Activated CD8-positive, alpha-beta T cell treated with anti-CD3 and anti-CD28 coated beads for 36 hours (primary cell): Measurements from ENCODE around the gene FPR3. TPM values are rescaled to one million over a fixed set of nuclear protein-coding genes. Genes with fewer than 3 reads are reported as not detected.

Experiments
- ATAC-seq: fragments of 200-7000 bp; cut with Tn5 transposase; one replicate; pipeline ENCODE4 v1.10.0; 2021; ENCODE audit warnings: mild to moderate bottlenecking, moderate library complexity
- CTCF ChIA-PET: fragments of 350-600 bp; sonication (Branson Sonifier 250); formaldehyde crosslinking; loops from one replicate; lab custom pipeline; 2021; ENCODE audit warnings: antibody characterized with exemption; lab: Charles Lee
- POLR2A ChIA-PET: fragments of 350-600 bp; sonication (Branson Sonifier 250); formaldehyde crosslinking; loops from one replicate; lab custom pipeline; 2021; ENCODE audit warnings: antibody characterized with exemption; lab: Charles Lee
- DNase-seq: peaks from one replicate; pipeline ENCODE4 v3.0.0-alpha.2; 2020
- H3K27ac Mint-ChIP-seq: one replicate; pipeline ENCODE4 v1.8.0; 2021; ENCODE audit warnings: mild to moderate bottlenecking, mixed read lengths
- H3K27me3 Mint-ChIP-seq: one replicate; pipeline ENCODE4 v1.8.0; 2021; ENCODE audit warnings: mixed read lengths
- H3K36me3 Mint-ChIP-seq: one replicate; pipeline ENCODE4 v1.8.0; 2021; ENCODE audit warnings: low read depth, mixed read lengths
- H3K4me1 Mint-ChIP-seq: one replicate; pipeline ENCODE4 v1.8.0; 2021; ENCODE audit warnings: low read depth, mixed read lengths
- H3K4me3 Mint-ChIP-seq: one replicate; pipeline ENCODE4 v1.8.0; 2021; ENCODE audit warnings: mild to moderate bottlenecking, moderate library complexity, mixed read lengths
- H3K9me3 Mint-ChIP-seq: one replicate; pipeline ENCODE4 v1.8.0; 2021; ENCODE audit warnings: mixed read lengths
- intact Hi-C: fragments of 100-400 bp; cut with micrococcal nuclease; formaldehyde crosslinking; loops from one replicate; pipeline ENCODE4 v1.10.0; 2022
- total RNA-seq, 2 experiments: library from RNA; stranded (reverse); gene quantifications; one replicate each; pipeline ENCODE4 v1.2.3, GENCODE V29; 2021
- TF ChIP-seq, protein P1 (sequence below): fragments of 200-600 bp; IDR thresholded peaks from one replicate; pipeline ENCODE4 v1.8.0; 2022; ENCODE audit warnings: antibody characterized with exemption, mild to moderate bottlenecking

FPR3 gene
- total RNA-seq, 2 experiments from 2014 or later: not detected

DNA sequence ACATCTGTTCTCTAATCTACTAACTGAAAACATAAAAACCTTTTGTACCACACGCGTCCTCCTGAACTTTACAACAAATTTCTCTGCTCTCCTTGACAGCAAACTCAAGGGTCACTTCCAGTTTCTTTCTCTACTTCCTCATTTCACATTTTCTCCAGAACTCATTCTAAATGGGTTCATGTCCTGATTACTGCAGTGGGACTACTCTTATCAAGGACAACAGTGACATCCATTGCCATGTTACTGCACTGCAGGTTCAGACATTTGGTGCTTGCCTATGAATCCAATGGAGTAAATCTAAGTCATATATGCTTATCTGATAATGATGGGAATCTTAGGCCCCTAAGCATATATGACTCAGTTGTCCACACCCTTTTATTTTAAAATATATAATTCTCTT lies 35.3 kb downstream of the FPR3 start:
- H3K4me3 Mint-ChIP-seq: no peak overlapping the region
- H3K36me3 Mint-ChIP-seq: no peaks in the 10 kb centered on the region
- H3K27me3 Mint-ChIP-seq: no peaks in the 10 kb centered on the region
- DNase-seq: no peak
- H3K27ac Mint-ChIP-seq: no peak overlapping the region
- H3K9me3 Mint-ChIP-seq: peaks cover 43% of the 10 kb centered on the region
- no peaks in the 10 kb centered on the region for H3K4me1 Mint-ChIP-seq
- intact Hi-C loops: no loop called here
- POLR2A ChIA-PET: no interaction called here
- CTCF ChIA-PET: no interaction called here
- TF ChIP-seq, protein P1, sequence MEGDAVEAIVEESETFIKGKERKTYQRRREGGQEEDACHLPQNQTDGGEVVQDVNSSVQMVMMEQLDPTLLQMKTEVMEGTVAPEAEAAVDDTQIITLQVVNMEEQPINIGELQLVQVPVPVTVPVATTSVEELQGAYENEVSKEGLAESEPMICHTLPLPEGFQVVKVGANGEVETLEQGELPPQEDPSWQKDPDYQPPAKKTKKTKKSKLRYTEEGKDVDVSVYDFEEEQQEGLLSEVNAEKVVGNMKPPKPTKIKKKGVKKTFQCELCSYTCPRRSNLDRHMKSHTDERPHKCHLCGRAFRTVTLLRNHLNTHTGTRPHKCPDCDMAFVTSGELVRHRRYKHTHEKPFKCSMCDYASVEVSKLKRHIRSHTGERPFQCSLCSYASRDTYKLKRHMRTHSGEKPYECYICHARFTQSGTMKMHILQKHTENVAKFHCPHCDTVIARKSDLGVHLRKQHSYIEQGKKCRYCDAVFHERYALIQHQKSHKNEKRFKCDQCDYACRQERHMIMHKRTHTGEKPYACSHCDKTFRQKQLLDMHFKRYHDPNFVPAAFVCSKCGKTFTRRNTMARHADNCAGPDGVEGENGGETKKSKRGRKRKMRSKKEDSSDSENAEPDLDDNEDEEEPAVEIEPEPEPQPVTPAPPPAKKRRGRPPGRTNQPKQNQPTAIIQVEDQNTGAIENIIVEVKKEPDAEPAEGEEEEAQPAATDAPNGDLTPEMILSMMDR: no peak
- no peak for ATAC-seq

DNA sequence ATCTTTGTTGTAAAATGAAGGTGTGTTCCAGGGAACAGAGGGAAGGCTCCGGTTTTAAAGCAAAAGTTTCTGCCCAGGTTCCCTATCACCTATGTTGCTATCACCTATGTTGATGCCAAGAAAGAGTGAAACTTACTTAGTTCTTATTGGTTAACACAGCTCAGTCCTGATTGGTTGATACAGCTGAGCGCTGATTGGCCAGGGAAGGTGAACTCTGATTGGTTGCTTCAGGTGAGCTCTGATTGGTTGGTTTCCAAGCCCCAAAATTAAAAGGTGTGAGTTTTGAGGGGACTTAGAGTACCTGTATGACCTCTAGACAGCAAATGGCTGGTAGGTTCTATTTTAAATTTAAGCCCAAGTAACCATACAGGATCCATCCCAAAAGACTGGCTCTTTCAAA lies 42.2 kb downstream of the FPR3 start:
- intact Hi-C loops: no loop called here
- ChIA-PET POLR2A (no interaction called here), CTCF (no interaction called here)
- TF ChIP-seq, protein P1: no peak
- ATAC-seq (no peak), DNase-seq (no peak)
- peaks cover 26% of the 10 kb centered on the region for H3K9me3 Mint-ChIP-seq
- no peaks in the 10 kb centered on the region for H3K4me1 Mint-ChIP-seq
- no peak overlapping the region for H3K4me3 Mint-ChIP-seq
- H3K36me3 Mint-ChIP-seq: peaks cover 10% of the 10 kb centered on the region
- H3K27me3 Mint-ChIP-seq: no peaks in the 10 kb centered on the region
- H3K27ac Mint-ChIP-seq: no peak overlapping the region

DNA sequence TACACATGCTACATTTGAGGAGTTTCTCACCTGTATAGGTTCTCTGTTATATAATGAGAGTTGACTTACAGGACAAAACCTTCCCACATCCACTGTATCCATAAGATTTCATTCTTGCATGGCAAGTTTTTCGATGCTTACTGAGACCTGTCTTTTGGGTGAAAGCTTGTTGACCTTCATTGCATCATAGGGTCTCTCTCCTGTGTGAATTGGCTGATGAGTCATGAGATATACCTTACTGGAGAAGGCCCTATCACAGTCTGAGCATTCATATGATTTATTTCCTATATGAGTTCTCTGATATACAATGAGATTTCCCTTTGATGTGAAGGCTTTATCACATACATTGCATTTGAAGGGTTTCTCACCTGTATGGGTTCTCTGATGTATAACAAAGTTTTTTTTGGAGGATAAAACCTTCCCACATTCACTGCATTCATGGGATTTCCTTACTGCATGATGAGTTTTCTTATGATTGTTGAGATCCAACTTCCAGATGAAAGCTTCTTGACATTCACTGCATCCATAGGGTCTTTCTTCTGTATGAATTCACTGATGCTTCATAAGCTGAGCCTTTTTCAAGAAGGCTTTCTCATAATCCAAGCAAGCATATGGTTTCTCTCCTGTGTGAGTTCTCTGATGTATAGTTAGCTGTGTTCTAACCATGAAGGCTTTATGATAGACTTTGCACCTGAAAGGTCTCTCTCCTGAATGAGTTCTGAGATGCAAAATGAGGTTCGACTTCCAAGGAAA lies 67.1 kb downstream of the FPR3 start:
- H3K4me1 Mint-ChIP-seq: no peaks in the 10 kb centered on the region
- peaks cover 67% of the 10 kb centered on the region for H3K9me3 Mint-ChIP-seq
- peaks cover 53% of the 10 kb centered on the region for H3K36me3 Mint-ChIP-seq
- H3K27me3 Mint-ChIP-seq: no peaks in the 10 kb centered on the region
- no peak overlapping the region for H3K27ac Mint-ChIP-seq
- TF ChIP-seq, protein P1: no peak
- DNase-seq (no peak), ATAC-seq (no peak)
- no peak overlapping the region for H3K4me3 Mint-ChIP-seq
- ChIA-PET CTCF (no interaction called here), POLR2A (no interaction called here)
- intact Hi-C loops: no loop called here

DNA sequence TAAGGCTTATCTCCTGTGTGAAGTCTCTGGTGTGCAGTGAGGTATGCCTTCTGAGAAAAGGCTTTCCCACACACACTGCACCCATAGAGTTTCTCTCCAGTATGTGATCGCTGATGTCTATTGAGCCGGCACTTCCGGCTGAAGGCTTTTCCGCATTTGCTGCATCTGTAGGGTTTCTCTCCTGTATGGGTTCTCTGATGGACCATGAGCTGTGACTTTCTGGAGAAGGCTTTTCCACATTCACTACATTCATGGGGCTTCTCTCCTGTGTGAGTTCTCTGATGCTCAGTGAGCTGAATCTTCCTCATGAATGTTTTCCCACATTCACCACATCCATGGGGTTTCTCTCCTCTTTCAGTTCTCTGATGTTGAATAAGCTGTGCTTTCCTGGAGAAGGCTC lies 78.1 kb downstream of the FPR3 start:
- POLR2A ChIA-PET: interaction anchor here (0.6 kb wide), 1 partner anchor 1502 kb away, joined by 3 read pairs; no protein-coding TSS in a partner anchor
- H3K27ac Mint-ChIP-seq: no peak overlapping the region
- no peak for ATAC-seq
- intact Hi-C loops: no loop called here
- no peak overlapping the region for H3K4me3 Mint-ChIP-seq
- H3K9me3 Mint-ChIP-seq: peaks cover 85% of the 10 kb centered on the region
- H3K4me1 Mint-ChIP-seq: no peaks in the 10 kb centered on the region
- DNase-seq: no peak
- TF ChIP-seq, protein P1: no peak
- H3K27me3 Mint-ChIP-seq: no peaks in the 10 kb centered on the region
- CTCF ChIA-PET: no interaction called here
- H3K36me3 Mint-ChIP-seq: peaks cover 84% of the 10 kb centered on the region

Other genes with a start within 250 kb of the FPR3 start
- 1 to 10 TPM; 6.6 to 8.0 TPM for gene ZNF175, start 223.9 kb upstream of the FPR3 start, total RNA-seq
- not detected for gene SIGLEC5, start 164.8 kb upstream of the FPR3 start, total RNA-seq
- gene SIGLEC14, start 148.3 kb upstream of the FPR3 start, total RNA-seq: not detected
- gene SPACA6, start 101.8 kb upstream of the FPR3 start, total RNA-seq: 1 to 10 TPM; 2.4 to 4.6 TPM
- not detected for gene HAS1, start 71.2 kb upstream of the FPR3 start, total RNA-seq
- gene FPR1, start 43.3 kb upstream of the FPR3 start, total RNA-seq: not detected
- gene FPR2, start 34.0 kb upstream of the FPR3 start, total RNA-seq: not detected
- gene ZNF577, start 92.8 kb downstream of the FPR3 start, total RNA-seq: 1 to 10 TPM; 5.0 to 5.7 TPM
- gene ZNF649, start 109.9 kb downstream of the FPR3 start, total RNA-seq: 10 to 100 TPM in 1 of 2 experiments, 1 to 10 TPM in 1; 8.6 to 10.7 TPM
- gene ZNF613, start 132.3 kb downstream of the FPR3 start, total RNA-seq: 1 to 10 TPM; 3.2 to 3.5 TPM
- gene ZNF350, start 191.7 kb downstream of the FPR3 start, total RNA-seq: 1 to 10 TPM; 7.5 to 7.6 TPM
- gene ZNF615, start 213.1 kb downstream of the FPR3 start, total RNA-seq: 1 to 10 TPM; 8.3 to 9.0 TPM
- 10 to 100 TPM; 11.9 to 13.3 TPM for gene ZNF614, start 233.2 kb downstream of the FPR3 start, total RNA-seq